GM12892 (cell line): ENCODE results near the gene LAMA5.

Experiments used
- POLR2A ChIP-seq: IDR thresholded peaks from 2 replicates; pipeline ENCODE4 v1.6.1; 2011; ENCODE audit warnings: low read depth, low read length, control low read depth
- POLR2AphosphoS5 ChIP-seq: IDR thresholded peaks from 2 replicates; pipeline ENCODE4 v1.6.1; 2011; ENCODE audit warnings: low read depth, low read length, control low read depth
- TAF1 ChIP-seq: IDR thresholded peaks from 2 replicates; pipeline ENCODE4 v1.6.1; 2011; ENCODE audit warnings: low read depth, mild to moderate bottlenecking, control low read depth, low read length, borderline replicate concordance

GRCh38 chr20:62291251-62292066, 75.7 kb downstream of the LAMA5 start:
- TF ChIP-seq POLR2AphosphoS5 = no peak
- TF ChIP-seq POLR2A = no peak
- no peak for TF ChIP-seq TAF1
